GM18868 (cell line): ENCODE results near the gene E2F8.

Experiments
- ATAC-seq: cut with Tn5 transposase; IDR thresholded peaks from one replicate; pipeline ENCODE4 v1.9.1; 2021; ENCODE audit warnings: mild to moderate bottlenecking, moderate library complexity; ENCODE audit not compliant: unreplicated experiment

The E2F8 gene

GRCh38 chr11:19187114-19187832 is 53.5 kb downstream of the E2F8 start:
- ATAC-seq = no peak

- no peak for ATAC-seq
These were observed 55.2 kb downstream of the E2F8 start for GRCh38 chr11:19185516-19186052.

- ATAC-seq = no peak
These were observed 55.7 kb downstream of the E2F8 start for GRCh38 chr11:19185036-19185435.

- ATAC-seq = no peak
These were observed 57.1 kb downstream of the E2F8 start for GRCh38 chr11:19183646-19184045.

- ATAC-seq = no peak
These were observed 59.0 kb downstream of the E2F8 start for GRCh38 chr11:19181531-19182261.

GRCh38 chr11:19176629-19177186 is 64.0 kb downstream of the E2F8 start:
- no peak for ATAC-seq
